Kidney (tissue), 14 donors: ENCODE results near the gene PADI2. TPM values are rescaled to one million over a fixed set of nuclear protein-coding genes. Genes with fewer than 3 reads are reported as not detected.
A peak's percentile ranks its signal among the peaks of the same experiment; 100 is the strongest.

ENCODE experiments used
- DNase-seq, 5 donors: peaks; one replicate each; pipeline ENCODE4 v3.0.0-alpha.2; 2013 to 2020
- FAIRE-seq: peaks from 2 replicates; lab custom pipeline; 2012; peaks lifted over from hg19 to GRCh38; lab: Jason Lieb, UNC
- H3K27ac ChIP-seq, 2 donors: one replicate each; pipeline ENCODE4 v1.7.0; 2013; ENCODE audit warnings: low read depth in 2 of 2, low read length in 2 of 2, inconsistent platforms in 1 of 2
- H3K27me3 ChIP-seq: one replicate; pipeline ENCODE4 v1.7.1; 2013; ENCODE audit warnings: low read length, inconsistent platforms; ENCODE audit not compliant: control insufficient read depth, insufficient read depth
- H3K36me3 ChIP-seq, 3 donors: one replicate each; pipeline versions ENCODE4 v1.7.0 to v1.7.1; 2013; ENCODE audit warnings: low read length in 3 of 3, control low read depth in 1 of 3, inconsistent platforms in 1 of 3; ENCODE audit not compliant: insufficient read depth in 3 of 3, control insufficient read depth in 2 of 3
- H3K4me1 ChIP-seq, 3 donors: one replicate each; pipeline versions ENCODE4 v1.7.0 to v1.7.1; 2013; ENCODE audit warnings: low read length in 3 of 3, inconsistent platforms in 1 of 3, low read depth in 1 of 3; ENCODE audit not compliant: control insufficient read depth in 2 of 3, insufficient read depth in 2 of 3
- H3K4me3 ChIP-seq, 3 donors: one replicate each; pipeline versions ENCODE4 v1.7.0 to v1.8.1; 2013; ENCODE audit warnings: low read length in 3 of 3, control low read depth in 1 of 3, inconsistent platforms in 1 of 3
- H3K9ac ChIP-seq, 3 donors: one replicate each; pipeline versions ENCODE4 v1.7.0 to v1.7.1; 2013; ENCODE audit warnings: low read length in 3 of 3, control low read depth in 1 of 3, inconsistent platforms in 1 of 3
- H3K9me3 ChIP-seq, 3 donors: one replicate each; pipeline versions ENCODE4 v1.7.0 to v1.7.1; 2013; ENCODE audit warnings: low read length in 3 of 3, control low read depth in 1 of 3, inconsistent platforms in 1 of 3; ENCODE audit not compliant: control insufficient read depth in 2 of 3, insufficient read depth in 1 of 3
- intact Hi-C: fragments of 100-400 bp; cut with DNase I; formaldehyde crosslinking; loops from one replicate; pipeline ENCODE4 v1.11.1; 2022
- polyA plus RNA-seq: library from polyadenylated mRNA; stranded (reverse); fragments of 350-450 nt; fragmentation: Illumina TruSeq; extraction: RNeasy Lipid Tissue Mini Kit (QIAGEN cat#74804); gene quantifications from one replicate; pipeline ENCODE4 v1.2.3, GENCODE V29; 2014; ENCODE audit warnings: low read depth, low replicate concordance; ENCODE audit not compliant: insufficient read depth
- total RNA-seq: library from RNA; stranded (reverse); fragmentation: NEBNext Ultra II Directional; extraction: Animal tissue kit (Norgen Biotek cat#: 25700); gene quantifications from one replicate; pipeline ENCODE4 v1.2.1, GENCODE V29; 2021
- TF ChIP-seq, protein P1 (sequence below): IDR thresholded peaks from 3 replicates; pipeline ENCODE4 v1.5.1; 2012; ENCODE audit warnings: mild to moderate bottlenecking, moderate library complexity, borderline replicate concordance; ENCODE audit not compliant: insufficient read depth; ENCODE audit errors: extremely low read depth
- donor health status: control.
- donor health status: control.
- donor health status: control.
- donor health status: control.
- donor health status: control.
- donor health status: DM: yes; HTN: yes; CAD: no.
- donor health status: Normal renal cell carcinoma (clear cell type).

The PADI2 gene
- total and polyA plus RNA-seq, 2 donors from 2014 or later = 6.0 to 11.7 TPM

DNA sequence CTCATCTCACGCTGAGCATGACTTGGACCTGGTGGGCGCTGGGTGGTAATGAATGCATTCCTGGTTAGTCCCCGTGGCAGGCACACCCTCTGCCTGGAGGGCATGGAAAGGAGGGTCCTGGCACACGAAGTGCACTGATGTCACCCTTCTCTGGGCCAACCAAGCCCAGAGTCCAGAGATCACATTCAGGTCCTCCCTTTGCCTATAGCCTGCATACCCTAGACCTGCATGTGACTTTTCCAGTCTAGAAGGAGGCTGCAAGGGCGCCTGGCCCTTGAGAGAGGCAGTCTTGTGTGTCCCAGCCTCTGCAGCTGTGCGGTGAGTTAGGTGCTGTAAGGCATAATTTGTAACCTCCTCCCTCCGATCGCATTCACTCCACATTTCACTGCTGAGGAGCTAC is 22.1 kb downstream of the PADI2 start:
- no peak overlapping the region for H3K9ac ChIP-seq
- FAIRE-seq (no peak), DNase-seq (peak in 2 of 5 donors; percentile 54 to 55)
- H3K27me3 ChIP-seq = no peaks in the 10 kb centered on the region
- TF ChIP-seq, protein P1, sequence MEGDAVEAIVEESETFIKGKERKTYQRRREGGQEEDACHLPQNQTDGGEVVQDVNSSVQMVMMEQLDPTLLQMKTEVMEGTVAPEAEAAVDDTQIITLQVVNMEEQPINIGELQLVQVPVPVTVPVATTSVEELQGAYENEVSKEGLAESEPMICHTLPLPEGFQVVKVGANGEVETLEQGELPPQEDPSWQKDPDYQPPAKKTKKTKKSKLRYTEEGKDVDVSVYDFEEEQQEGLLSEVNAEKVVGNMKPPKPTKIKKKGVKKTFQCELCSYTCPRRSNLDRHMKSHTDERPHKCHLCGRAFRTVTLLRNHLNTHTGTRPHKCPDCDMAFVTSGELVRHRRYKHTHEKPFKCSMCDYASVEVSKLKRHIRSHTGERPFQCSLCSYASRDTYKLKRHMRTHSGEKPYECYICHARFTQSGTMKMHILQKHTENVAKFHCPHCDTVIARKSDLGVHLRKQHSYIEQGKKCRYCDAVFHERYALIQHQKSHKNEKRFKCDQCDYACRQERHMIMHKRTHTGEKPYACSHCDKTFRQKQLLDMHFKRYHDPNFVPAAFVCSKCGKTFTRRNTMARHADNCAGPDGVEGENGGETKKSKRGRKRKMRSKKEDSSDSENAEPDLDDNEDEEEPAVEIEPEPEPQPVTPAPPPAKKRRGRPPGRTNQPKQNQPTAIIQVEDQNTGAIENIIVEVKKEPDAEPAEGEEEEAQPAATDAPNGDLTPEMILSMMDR = no peak
- H3K9me3 ChIP-seq = no peaks in the 10 kb centered on the region
- peak overlapping the region in 1 of 2 donors; percentile 51 for H3K27ac ChIP-seq
- no peak overlapping the region for H3K4me3 ChIP-seq
- no peaks in the 10 kb centered on the region for H3K36me3 ChIP-seq
- peaks cover 0 to 6% (median 0%) of the 10 kb centered on the region in 3 donors for H3K4me1 ChIP-seq
- intact Hi-C loops = no loop called here

DNA sequence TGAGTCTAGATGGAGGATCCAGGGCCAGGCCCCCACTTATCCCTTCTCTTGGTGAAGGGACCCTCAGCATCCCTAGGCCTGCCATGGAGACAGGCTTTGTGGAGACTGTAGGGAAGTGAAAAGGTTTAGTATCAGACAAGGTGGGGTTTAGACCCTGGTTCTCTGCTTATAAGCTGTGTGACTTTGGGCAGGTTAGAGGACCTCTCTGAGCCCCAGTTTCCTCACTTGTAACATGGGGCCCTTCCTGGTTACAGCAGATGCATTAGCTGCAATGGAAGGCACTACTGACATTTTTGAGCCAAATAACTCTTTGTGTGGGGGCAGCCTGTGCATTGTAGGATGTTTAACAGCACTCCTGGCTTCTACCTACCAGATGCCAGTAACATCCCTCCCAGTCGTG is 22.7 kb downstream of the PADI2 start:
- TF ChIP-seq, protein P1 = no peak
- no peak for FAIRE-seq
- Histone ChIP-seq H3K36me3 (no peaks in the 10 kb centered on the region), H3K9me3 (no peaks in the 10 kb centered on the region), H3K27me3 (no peaks in the 10 kb centered on the region), H3K4me3 (no peak overlapping the region), H3K27ac (peak overlapping the region in 1 of 2 donors; percentile 51), H3K4me1 (peaks cover 0 to 6% (median 0%) of the 10 kb centered on the region in 3 donors), H3K9ac (no peak overlapping the region)
- no peak for DNase-seq
- intact Hi-C loops = no loop called here

GRCh38 chr1:17095141-17095540 is 24.1 kb downstream of the PADI2 start:
- H3K36me3 ChIP-seq = no peaks in the 10 kb centered on the region

More at GRCh38 chr1:17095141-17095540, 24.1 kb downstream of the PADI2 start:
- no peaks in the 10 kb centered on the region for H3K27me3 ChIP-seq
- no peak for FAIRE-seq
- no peak overlapping the region for H3K27ac ChIP-seq
- TF ChIP-seq, protein P1 = no peak
- no peaks in the 10 kb centered on the region for H3K9me3 ChIP-seq
- intact Hi-C loops = no loop called here
- peaks cover 0 to 6% (median 0%) of the 10 kb centered on the region in 3 donors for H3K4me1 ChIP-seq
- H3K9ac ChIP-seq = no peak overlapping the region
- peak in 1 of 5 donors; percentile 63 for DNase-seq
- H3K4me3 ChIP-seq = no peak overlapping the region
